Measurements from ENCODE around the gene RAMP1. TPM values are rescaled to one million over a fixed set of nuclear protein-coding genes. Genes with fewer than 3 reads are reported as not detected.

The RAMP1 gene
- total RNA-seq (10 to 100 TPM in 1 of 2 donors, 1 to 10 TPM in 1; 3.1 to 17.8 TPM), polyA plus RNA-seq (100 to 1,000 TPM in 1 of 2 donors, 10 to 100 TPM in 1; 29.2 to 129 TPM)

DNA sequence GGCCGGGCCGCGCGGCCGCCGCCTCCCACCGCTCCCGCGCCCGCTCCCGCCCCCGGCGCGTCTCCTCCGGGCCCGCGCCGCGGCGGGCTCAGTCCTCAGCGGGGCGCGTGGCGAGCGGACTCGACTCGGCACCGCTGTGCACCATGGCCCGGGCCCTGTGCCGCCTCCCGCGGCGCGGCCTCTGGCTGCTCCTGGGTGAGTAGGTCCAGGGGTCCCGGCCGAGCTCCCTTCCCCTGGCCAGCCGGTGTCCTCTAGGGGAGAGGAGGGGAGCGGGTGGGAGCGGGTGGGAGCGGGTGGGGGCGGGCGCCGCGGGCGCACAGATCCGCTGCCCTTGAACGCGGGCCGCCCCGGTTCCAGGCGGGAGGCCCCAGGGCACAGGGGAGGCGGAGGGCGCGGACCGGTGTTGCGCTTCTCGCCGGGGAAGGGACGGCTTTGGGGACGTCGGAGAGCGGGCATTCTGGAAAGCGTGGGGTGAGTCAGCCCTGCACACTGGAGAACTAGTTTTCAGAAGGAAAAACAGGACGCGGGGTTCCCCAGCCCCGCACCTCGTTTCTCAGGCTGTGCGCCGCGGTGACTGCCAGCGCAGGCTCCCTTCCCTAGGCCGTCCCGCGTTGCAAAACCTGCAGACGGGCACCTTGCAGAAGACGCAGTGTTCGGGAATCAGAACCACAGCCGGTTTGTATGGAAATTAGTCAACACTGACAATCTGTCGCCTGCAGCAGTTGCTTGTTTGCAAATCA is at the start of gene RAMP1:
Gene RAMP1, plus strand, starts transcription at position 91 of the 740 bp plus-strand sequence. Its CDS starts 53 bp downstream, at position 144.
- H3K9ac ChIP-seq (ENCODE audit: low read depth in 1 of 2, low read length in 2 of 2): peak within 1 kb of the TSS in 1 of 2 donors; percentile 71
- H3K9me3 ChIP-seq (ENCODE audit: control insufficient read depth in 4 of 4, low read length in 3 of 4): no peaks in the 10 kb centered on the region
- TF ChIP-seq EGR1 (IDR thresholded peaks at IDR 0.05; ENCODE audit: low read depth in 2 of 2): no peak
- TF ChIP-seq, protein P1, sequence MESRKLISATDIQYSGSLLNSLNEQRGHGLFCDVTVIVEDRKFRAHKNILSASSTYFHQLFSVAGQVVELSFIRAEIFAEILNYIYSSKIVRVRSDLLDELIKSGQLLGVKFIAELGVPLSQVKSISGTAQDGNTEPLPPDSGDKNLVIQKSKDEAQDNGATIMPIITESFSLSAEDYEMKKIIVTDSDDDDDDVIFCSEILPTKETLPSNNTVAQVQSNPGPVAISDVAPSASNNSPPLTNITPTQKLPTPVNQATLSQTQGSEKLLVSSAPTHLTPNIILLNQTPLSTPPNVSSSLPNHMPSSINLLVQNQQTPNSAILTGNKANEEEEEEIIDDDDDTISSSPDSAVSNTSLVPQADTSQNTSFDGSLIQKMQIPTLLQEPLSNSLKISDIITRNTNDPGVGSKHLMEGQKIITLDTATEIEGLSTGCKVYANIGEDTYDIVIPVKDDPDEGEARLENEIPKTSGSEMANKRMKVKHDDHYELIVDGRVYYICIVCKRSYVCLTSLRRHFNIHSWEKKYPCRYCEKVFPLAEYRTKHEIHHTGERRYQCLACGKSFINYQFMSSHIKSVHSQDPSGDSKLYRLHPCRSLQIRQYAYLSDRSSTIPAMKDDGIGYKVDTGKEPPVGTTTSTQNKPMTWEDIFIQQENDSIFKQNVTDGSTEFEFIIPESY (IDR thresholded peaks at IDR 0.05): no peak
- no peak for TF ChIP-seq YY1 (IDR thresholded peaks at IDR 0.05)
- TF ChIP-seq FOXA1 (IDR thresholded peaks at IDR 0.05): no peak
- TF ChIP-seq GABPA (IDR thresholded peaks at IDR 0.05 in 1 of 2, conservative IDR thresholded peaks at IDR 0.05 in 1 of 2): no peak
- TF ChIP-seq NR2F2 (IDR thresholded peaks at IDR 0.05): no peak
- TF ChIP-seq RXRA (IDR thresholded peaks at IDR 0.05): no peak
- no peak for TF ChIP-seq RAD21 (IDR thresholded peaks at IDR 0.05)
- TF ChIP-seq, protein P2, sequence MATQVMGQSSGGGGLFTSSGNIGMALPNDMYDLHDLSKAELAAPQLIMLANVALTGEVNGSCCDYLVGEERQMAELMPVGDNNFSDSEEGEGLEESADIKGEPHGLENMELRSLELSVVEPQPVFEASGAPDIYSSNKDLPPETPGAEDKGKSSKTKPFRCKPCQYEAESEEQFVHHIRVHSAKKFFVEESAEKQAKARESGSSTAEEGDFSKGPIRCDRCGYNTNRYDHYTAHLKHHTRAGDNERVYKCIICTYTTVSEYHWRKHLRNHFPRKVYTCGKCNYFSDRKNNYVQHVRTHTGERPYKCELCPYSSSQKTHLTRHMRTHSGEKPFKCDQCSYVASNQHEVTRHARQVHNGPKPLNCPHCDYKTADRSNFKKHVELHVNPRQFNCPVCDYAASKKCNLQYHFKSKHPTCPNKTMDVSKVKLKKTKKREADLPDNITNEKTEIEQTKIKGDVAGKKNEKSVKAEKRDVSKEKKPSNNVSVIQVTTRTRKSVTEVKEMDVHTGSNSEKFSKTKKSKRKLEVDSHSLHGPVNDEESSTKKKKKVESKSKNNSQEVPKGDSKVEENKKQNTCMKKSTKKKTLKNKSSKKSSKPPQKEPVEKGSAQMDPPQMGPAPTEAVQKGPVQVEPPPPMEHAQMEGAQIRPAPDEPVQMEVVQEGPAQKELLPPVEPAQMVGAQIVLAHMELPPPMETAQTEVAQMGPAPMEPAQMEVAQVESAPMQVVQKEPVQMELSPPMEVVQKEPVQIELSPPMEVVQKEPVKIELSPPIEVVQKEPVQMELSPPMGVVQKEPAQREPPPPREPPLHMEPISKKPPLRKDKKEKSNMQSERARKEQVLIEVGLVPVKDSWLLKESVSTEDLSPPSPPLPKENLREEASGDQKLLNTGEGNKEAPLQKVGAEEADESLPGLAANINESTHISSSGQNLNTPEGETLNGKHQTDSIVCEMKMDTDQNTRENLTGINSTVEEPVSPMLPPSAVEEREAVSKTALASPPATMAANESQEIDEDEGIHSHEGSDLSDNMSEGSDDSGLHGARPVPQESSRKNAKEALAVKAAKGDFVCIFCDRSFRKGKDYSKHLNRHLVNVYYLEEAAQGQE (IDR thresholded peaks at IDR 0.05): no peak
- TF ChIP-seq SP1 (IDR thresholded peaks at IDR 0.05): no peak
- TF ChIP-seq, protein P3, sequence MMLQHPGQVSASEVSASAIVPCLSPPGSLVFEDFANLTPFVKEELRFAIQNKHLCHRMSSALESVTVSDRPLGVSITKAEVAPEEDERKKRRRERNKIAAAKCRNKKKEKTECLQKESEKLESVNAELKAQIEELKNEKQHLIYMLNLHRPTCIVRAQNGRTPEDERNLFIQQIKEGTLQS (IDR thresholded peaks at IDR 0.05): no peak
- TF ChIP-seq JUND (IDR thresholded peaks at IDR 0.05): no peak
- no peak for TF ChIP-seq TAF1 (conservative IDR thresholded peaks at IDR 0.05)
- H3K36me3 ChIP-seq (ENCODE audit: control insufficient read depth in 4 of 4, insufficient read depth in 3 of 4, low read depth in 1 of 4, low read length in 3 of 4): no peaks in the 10 kb centered on the region
- peaks cover 6 to 34% (median 23%) of the 10 kb centered on the region in 4 donors for H3K4me1 ChIP-seq (ENCODE audit: control insufficient read depth in 4 of 4, insufficient read depth in 4 of 4, low read length in 3 of 4)
- H3K27me3 ChIP-seq (ENCODE audit: control insufficient read depth in 4 of 4, insufficient read depth in 4 of 4, low read length in 3 of 4): no peaks in the 10 kb centered on the region
- DNase-seq (ENCODE audit: low spot score): peak; percentile 38
- 2% methylated on average over 79 of the region's 79 CpGs for WGBS
- H3K27ac ChIP-seq (ENCODE audit: low read depth in 1 of 2, low read length in 2 of 2): peak within 1 kb of the TSS; percentile 33 to 64
- peak within 1 kb of the TSS; percentile 19 to 68 (median 22) for H3K4me3 ChIP-seq (ENCODE audit: low read depth in 1 of 3, low read length in 3 of 3)

DNA sequence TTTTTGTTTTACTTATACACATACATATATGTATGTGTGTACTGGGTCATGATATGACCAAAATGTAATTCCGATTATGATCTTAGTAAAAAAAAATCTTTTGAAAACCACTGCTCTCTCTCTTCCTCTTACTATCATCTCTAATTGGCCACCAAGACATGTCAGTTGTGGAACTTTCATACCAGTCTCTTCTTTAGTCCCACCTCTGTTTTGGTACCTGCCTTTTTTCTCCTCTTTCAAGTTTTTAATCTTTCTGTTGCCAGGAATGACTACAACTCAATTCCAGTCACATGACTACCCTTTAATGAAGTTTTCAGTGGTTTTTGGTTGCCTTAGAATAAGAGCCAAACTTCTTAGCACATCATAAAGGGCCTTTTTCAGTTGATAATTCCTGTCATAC is 43.8 kb upstream of the RAMP1 start:
- no peak for DNase-seq (ENCODE audit: low spot score)
- H3K27ac ChIP-seq (ENCODE audit: low read depth in 1 of 2, low read length in 2 of 2): no peak overlapping the region
- H3K4me1 ChIP-seq (ENCODE audit: control insufficient read depth in 4 of 4, insufficient read depth in 4 of 4, low read length in 3 of 4): peaks cover 0 to 6% (median 0%) of the 10 kb centered on the region in 4 donors
- no peaks in the 10 kb centered on the region for H3K9me3 ChIP-seq (ENCODE audit: control insufficient read depth in 4 of 4, low read length in 3 of 4)
- WGBS: 89% methylated on average over 1 of the region's 1 CpG
- H3K4me3 ChIP-seq (ENCODE audit: low read depth in 1 of 3, low read length in 3 of 3): no peak overlapping the region
- H3K9ac ChIP-seq (ENCODE audit: low read depth in 1 of 2, low read length in 2 of 2): no peak overlapping the region
- no peaks in the 10 kb centered on the region for H3K27me3 ChIP-seq (ENCODE audit: control insufficient read depth in 4 of 4, insufficient read depth in 4 of 4, low read length in 3 of 4)
- no peaks in the 10 kb centered on the region for H3K36me3 ChIP-seq (ENCODE audit: control insufficient read depth in 4 of 4, insufficient read depth in 3 of 4, low read depth in 1 of 4, low read length in 3 of 4)
- TF ChIP-seq TAF1 (conservative IDR thresholded peaks at IDR 0.05) (no peak), FOXA2 (IDR thresholded peaks at IDR 0.05) (no peak), NR2F2 (IDR thresholded peaks at IDR 0.05) (no peak), GABPA (IDR thresholded peaks at IDR 0.05 in 1 of 2, conservative IDR thresholded peaks at IDR 0.05 in 1 of 2) (no peak), HNF4A (conservative IDR thresholded peaks at IDR 0.05) (no peak), EGR1 (IDR thresholded peaks at IDR 0.05; ENCODE audit: low read depth in 2 of 2) (no peak), RAD21 (IDR thresholded peaks at IDR 0.05) (no peak)
- TF ChIP-seq, protein P2 (IDR thresholded peaks at IDR 0.05): no peak

All from liver (tissue), 9 donors.